GM06990 (cell line): ENCODE data around the gene PPM1B.

Experiments
- DNase-seq: peaks from one replicate; pipeline ENCODE4 v3.0.0-alpha.2; 2011; ENCODE audit not compliant: insufficient read length; ENCODE audit errors: extremely low read depth
- H3K27me3 ChIP-seq: replicated peaks from 2 replicates; pipeline ENCODE4 v1.6.0; 2011; ENCODE audit warnings: low read length; ENCODE audit not compliant: control insufficient read depth, insufficient read depth
- H3K36me3 ChIP-seq: 2 replicates; pipeline ENCODE4 v1.5.1; 2011; ENCODE audit warnings: low read length; ENCODE audit not compliant: control insufficient read depth, insufficient read depth
- H3K4me3 ChIP-seq: replicated peaks from 2 replicates; pipeline ENCODE4 v1.5.1; 2011; ENCODE audit warnings: low read depth, mild to moderate bottlenecking, control low read depth, low read length
- TF ChIP-seq, protein P1 (sequence below): IDR thresholded peaks from 2 replicates; pipeline ENCODE4 v1.5.1; 2011; ENCODE audit warnings: low read length, control low read depth, mild to moderate bottlenecking, inconsistent platforms; ENCODE audit not compliant: insufficient read depth, poor library complexity, severe bottlenecking

PPM1B gene

DNA sequence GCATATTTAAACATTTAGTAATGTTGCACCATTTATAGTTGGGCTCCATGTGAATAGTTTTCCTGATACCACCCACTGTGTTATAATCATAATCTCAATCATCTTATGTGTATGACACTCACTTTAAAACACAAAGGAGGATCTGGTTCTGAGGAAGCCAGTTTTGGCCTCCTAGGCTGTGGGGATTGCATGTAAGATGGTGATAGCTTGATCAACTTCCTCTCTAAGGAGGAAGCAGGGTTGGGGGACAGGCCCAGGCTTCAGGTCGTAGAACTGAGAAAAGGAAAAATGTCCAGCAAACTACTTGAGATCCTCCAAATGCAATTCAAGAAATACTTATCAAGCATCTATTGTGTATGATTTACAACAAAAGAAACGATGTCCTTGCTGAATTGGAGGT is 4.9 kb upstream of the PPM1B start:
- Histone ChIP-seq H3K4me3 (no peak overlapping the region), H3K36me3 (no peaks in the 10 kb centered on the region), H3K27me3 (no peaks in the 10 kb centered on the region)
- no peak for DNase-seq
- TF ChIP-seq, protein P1, sequence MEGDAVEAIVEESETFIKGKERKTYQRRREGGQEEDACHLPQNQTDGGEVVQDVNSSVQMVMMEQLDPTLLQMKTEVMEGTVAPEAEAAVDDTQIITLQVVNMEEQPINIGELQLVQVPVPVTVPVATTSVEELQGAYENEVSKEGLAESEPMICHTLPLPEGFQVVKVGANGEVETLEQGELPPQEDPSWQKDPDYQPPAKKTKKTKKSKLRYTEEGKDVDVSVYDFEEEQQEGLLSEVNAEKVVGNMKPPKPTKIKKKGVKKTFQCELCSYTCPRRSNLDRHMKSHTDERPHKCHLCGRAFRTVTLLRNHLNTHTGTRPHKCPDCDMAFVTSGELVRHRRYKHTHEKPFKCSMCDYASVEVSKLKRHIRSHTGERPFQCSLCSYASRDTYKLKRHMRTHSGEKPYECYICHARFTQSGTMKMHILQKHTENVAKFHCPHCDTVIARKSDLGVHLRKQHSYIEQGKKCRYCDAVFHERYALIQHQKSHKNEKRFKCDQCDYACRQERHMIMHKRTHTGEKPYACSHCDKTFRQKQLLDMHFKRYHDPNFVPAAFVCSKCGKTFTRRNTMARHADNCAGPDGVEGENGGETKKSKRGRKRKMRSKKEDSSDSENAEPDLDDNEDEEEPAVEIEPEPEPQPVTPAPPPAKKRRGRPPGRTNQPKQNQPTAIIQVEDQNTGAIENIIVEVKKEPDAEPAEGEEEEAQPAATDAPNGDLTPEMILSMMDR, result no peak

DNA sequence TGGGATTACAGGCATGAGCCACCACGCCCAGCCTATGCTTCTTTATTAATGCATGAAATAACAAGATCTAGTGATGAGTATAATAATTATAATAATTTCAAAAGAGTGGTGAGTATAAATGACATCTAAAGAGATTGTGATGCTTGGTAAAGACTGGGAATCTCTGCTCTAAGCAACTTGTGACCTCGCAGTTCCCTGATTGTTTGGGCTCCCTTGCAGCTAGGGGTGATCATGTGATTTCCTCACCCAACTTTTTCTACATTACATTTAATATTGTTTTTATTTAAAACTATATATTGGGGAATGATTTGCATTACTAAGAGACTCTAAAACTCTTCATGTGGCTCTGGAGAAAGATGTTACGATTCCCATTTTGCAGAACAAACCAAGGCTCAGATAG is 4.1 kb upstream of the PPM1B start:
- Histone ChIP-seq H3K4me3 (no peak overlapping the region), H3K36me3 (no peaks in the 10 kb centered on the region), H3K27me3 (no peaks in the 10 kb centered on the region)
- TF ChIP-seq, protein P1, result no peak
- DNase-seq, result no peak

DNA sequence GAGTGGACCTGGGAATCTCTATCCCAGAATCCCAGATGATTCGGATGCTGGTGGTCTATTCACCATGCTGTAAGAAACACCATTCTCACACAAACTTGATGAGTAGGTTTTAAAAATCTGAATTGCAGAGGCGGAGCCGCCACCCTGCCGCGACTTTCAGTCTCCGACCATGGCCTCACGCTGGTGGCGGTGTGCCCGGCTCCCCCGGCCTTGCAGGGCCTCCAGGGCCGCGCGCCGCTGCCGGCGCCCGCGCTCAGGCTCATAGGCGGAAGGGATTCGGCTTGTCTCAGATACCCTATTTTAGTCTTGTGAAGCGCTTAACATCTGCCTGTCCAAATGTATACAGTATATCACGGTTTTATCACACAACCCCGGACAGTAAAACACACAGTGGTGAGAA is 2.6 kb upstream of the PPM1B start:
- peak; percentile 17 for DNase-seq
- TF ChIP-seq, protein P1, result no peak

DNA sequence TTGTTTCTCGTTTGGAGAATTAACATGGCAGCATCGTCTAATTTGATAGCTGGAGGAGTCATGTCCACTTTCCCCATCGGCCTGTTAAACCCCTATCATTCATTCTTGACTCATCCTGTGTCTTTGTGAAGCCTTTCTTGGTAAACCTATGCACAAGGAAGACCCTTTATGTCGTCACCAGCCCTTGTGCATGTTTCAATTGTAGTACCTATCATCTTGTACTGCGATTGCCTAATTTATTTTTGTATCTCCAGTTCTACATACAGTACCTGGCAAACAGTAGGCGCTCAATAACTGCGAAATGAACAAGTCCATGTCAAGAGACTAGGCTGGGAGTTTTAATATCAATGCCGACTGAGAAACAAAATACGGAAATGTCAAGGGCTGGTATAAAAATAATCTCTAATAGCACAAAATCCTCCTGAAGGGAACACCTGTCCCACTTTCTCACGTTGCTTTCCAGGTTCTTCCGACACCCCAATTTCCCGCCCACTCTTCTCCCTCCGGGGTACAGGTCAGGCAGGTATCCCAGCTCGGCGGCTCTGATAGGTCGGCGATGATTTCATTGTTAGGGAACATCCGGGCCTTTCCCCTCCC is 1.3 kb upstream of the PPM1B start:
- H3K4me3 ChIP-seq, result peak overlapping the region; percentile 60
- DNase-seq, result no peak
- TF ChIP-seq, protein P1, result no peak
- no peaks in the 10 kb centered on the region for H3K36me3 ChIP-seq
- no peaks in the 10 kb centered on the region for H3K27me3 ChIP-seq

More for the DNA sequence above, 2.6 kb upstream of the PPM1B start:
- Histone ChIP-seq H3K27me3 (no peaks in the 10 kb centered on the region), H3K36me3 (no peaks in the 10 kb centered on the region), H3K4me3 (no peak overlapping the region)

DNA sequence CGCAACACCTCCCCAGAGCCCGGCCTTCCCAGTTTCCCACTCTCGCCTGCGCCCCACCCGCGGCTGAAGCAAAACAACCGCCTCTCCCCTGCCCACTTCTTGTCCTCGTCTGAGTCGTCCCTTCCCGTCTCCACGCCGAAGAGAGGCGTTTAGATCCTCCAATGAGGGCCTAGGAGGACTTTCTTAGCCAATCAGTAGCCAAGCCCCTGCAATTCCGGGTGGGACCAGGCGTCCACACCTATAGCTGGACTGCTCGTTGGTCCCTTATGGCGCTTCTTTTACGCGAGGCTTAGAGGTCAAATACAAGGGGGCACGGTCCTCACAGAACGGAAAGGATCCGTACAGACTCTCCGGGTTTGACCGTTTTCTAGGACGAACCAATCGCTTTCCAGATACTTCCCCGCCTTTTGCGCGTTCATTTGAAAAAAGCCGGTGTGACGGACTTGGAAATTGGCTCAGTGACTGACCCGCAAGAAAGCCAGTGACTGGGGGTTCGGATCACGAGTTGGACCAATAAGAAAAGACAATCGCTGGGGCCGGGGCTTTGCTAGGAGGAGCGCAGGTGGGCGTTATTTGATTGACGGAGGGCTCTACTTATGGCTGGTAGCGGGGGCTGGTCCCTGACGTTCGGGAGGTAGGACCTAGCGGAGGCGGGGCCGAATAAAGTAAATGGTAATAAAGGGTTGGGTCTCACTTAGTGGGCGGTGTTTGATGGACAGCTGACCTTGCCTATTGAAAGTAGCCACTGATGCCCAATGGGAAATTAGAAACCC is 581 bp upstream of the PPM1B start:
- TF ChIP-seq, protein P1, result no peak
- Histone ChIP-seq H3K36me3 (no peaks in the 10 kb centered on the region), H3K27me3 (no peaks in the 10 kb centered on the region), H3K4me3 (peak overlapping the region; percentile 60)
- DNase-seq, result no peak
